Measurements from ENCODE around the gene RRM2. TPM values are rescaled to one million over a fixed set of nuclear protein-coding genes. Genes with fewer than 3 reads are reported as not detected.

Gene RRM2
- total and polyA plus RNA-seq, 2 experiments from 2014 or later: 108 to 119 TPM

- Histone ChIP-seq H3K9me2 (ENCODE audit: insufficient read depth) (no peaks in the 10 kb centered on the region), H4K20me1 (replicated peaks; ENCODE audit: insufficient read depth) (no peaks in the 10 kb centered on the region), H3K4me2 (no peak overlapping the region), H3F3A (replicated peaks; ENCODE audit: low read depth) (no peaks in the 10 kb centered on the region), H3K4me3 (no peak overlapping the region), H2AFZ (no peak overlapping the region), H3K79me2 (replicated peaks; ENCODE audit: insufficient read depth) (no peaks in the 10 kb centered on the region), H3K27me3 (ENCODE audit: insufficient read depth) (no peaks in the 10 kb centered on the region), H3K36me3 (ENCODE audit: insufficient read depth) (no peaks in the 10 kb centered on the region), H3K4me1 (ENCODE audit: insufficient read depth) (no peaks in the 10 kb centered on the region; the same call in 1 of the 2 replicates), H3K27ac (ENCODE audit: low read depth) (no peak overlapping the region)
- Mint-ChIP-seq H3K9me3 (0 out of 3 replicates have a peak, but pooled peaks cover 8% of the 10 kb centered on the region), H3K4me1 (peaks cover 27% of the 10 kb centered on the region), H3K36me3 (ENCODE audit: low read depth) (no peaks in the 10 kb centered on the region), H3K27me3 (ENCODE audit: insufficient read depth, low read depth, poor library complexity) (peaks cover 12% of the 10 kb centered on the region), H3K27ac (no peak overlapping the region), H3K4me3 (no peak overlapping the region)
- no peak for TF ChIP-seq CTCF (conservative IDR thresholded peaks at IDR 0.05; ENCODE audit: low read depth in 2 of 2)
- ATAC-seq: peak; percentile 34
- no peak for DNase-seq (ENCODE audit: low spot score)
Measured at GRCh38 chr2:10096641-10097040, 25.9 kb upstream of the RRM2 start.

- no peaks in the 10 kb centered on the region for H3K9me2 ChIP-seq (ENCODE audit: insufficient read depth)
- H3K27me3 Mint-ChIP-seq (ENCODE audit: insufficient read depth, low read depth, poor library complexity): peaks cover 10% of the 10 kb centered on the region
- peak; percentile 97 for ATAC-seq
- H3K27ac ChIP-seq (ENCODE audit: low read depth): no peak overlapping the region
- no peak overlapping the region for H2AFZ ChIP-seq
- no peaks in the 10 kb centered on the region for H3K27me3 ChIP-seq (ENCODE audit: insufficient read depth)
- H3K27ac Mint-ChIP-seq: no peak overlapping the region; the same call in 1 of the 2 replicates
- peak; percentile 89 for DNase-seq (ENCODE audit: low spot score)
- H4K20me1 ChIP-seq (replicated peaks; ENCODE audit: insufficient read depth): no peaks in the 10 kb centered on the region
- H3F3A ChIP-seq (replicated peaks; ENCODE audit: low read depth): no peaks in the 10 kb centered on the region
- H3K4me1 ChIP-seq (ENCODE audit: insufficient read depth): no peaks in the 10 kb centered on the region; the same call in 1 of the 2 replicates
- no peak overlapping the region for H3K4me3 Mint-ChIP-seq
- H3K36me3 ChIP-seq (ENCODE audit: insufficient read depth): no peaks in the 10 kb centered on the region
- 0 out of 3 replicates have a peak, but pooled peaks cover 1% of the 10 kb centered on the region for H3K9me3 Mint-ChIP-seq
- no peak overlapping the region for H3K4me2 ChIP-seq
- no peaks in the 10 kb centered on the region for H3K79me2 ChIP-seq (replicated peaks; ENCODE audit: insufficient read depth)
- peaks cover 27% of the 10 kb centered on the region for H3K4me1 Mint-ChIP-seq
- no peaks in the 10 kb centered on the region for H3K36me3 Mint-ChIP-seq (ENCODE audit: low read depth)
- no peak overlapping the region for H3K4me3 ChIP-seq
- TF ChIP-seq EZH2 (IDR thresholded peaks at IDR 0.05; ENCODE audit: low read depth, unreplicated experiment) (no peak), CTCF (conservative IDR thresholded peaks at IDR 0.05; ENCODE audit: low read depth in 2 of 2) (peak; percentile 83 to 84), ZNF114 (CRISPR knock-in tag; IDR thresholded peaks at IDR 0.05) (no peak), ZNF462 (CRISPR knock-in tag; IDR thresholded peaks at IDR 0.05) (no peak), CREB1 (CRISPR knock-in tag; IDR thresholded peaks at IDR 0.05; ENCODE audit: low read depth) (no peak), NANOG (IDR thresholded peaks at IDR 0.05; ENCODE audit: borderline replicate concordance) (no peak)
Measured at GRCh38 chr2:10097352-10098148, 25.0 kb upstream of the RRM2 start.
